Colon (tissue), 2 donors: ENCODE results near the gene FAM9A.

Source experiments
- FAIRE-seq: peaks from 2 replicates; lab custom pipeline; 2012; peaks lifted over from hg19 to GRCh38; lab: Jason Lieb, UNC
- donor health status: control.
- donor health status: control.

Gene FAM9A

GRCh38 chrX:8801041-8801599, at the start of gene FAM9A:
Gene FAM9A (minus strand): TSS chrX:8801383. CDS start chrX:8800171, 1,212 bp downstream.
- no peak for FAIRE-seq

GRCh38 chrX:8850478-8850877, 49.3 kb upstream of the FAM9A start:
- no peak for FAIRE-seq

- no peak for FAIRE-seq
Measured at GRCh38 chrX:8849945-8850344, 48.8 kb upstream of the FAM9A start.

- FAIRE-seq = no peak
Measured at GRCh38 chrX:8849458-8849857, 48.3 kb upstream of the FAM9A start.

GRCh38 chrX:8848911-8849310, 47.7 kb upstream of the FAM9A start:
- no peak for FAIRE-seq

GRCh38 chrX:8848441-8848840, 47.3 kb upstream of the FAM9A start:
- FAIRE-seq = no peak

- peak; percentile 78 for FAIRE-seq
Measured at GRCh38 chrX:8847360-8847759, 46.2 kb upstream of the FAM9A start.

GRCh38 chrX:8846266-8846665, 45.1 kb upstream of the FAM9A start:
- no peak for FAIRE-seq

GRCh38 chrX:8845469-8845868, 44.3 kb upstream of the FAM9A start:
- no peak for FAIRE-seq

- no peak for FAIRE-seq
Measured at GRCh38 chrX:8845060-8845459, 43.9 kb upstream of the FAM9A start.

- no peak for FAIRE-seq
Measured at GRCh38 chrX:8844157-8844556, 43.0 kb upstream of the FAM9A start.

GRCh38 chrX:8841911-8842310, 40.7 kb upstream of the FAM9A start:
- no peak for FAIRE-seq

GRCh38 chrX:8834392-8834791, 33.2 kb upstream of the FAM9A start:
- FAIRE-seq = no peak

- FAIRE-seq = no peak
Measured at GRCh38 chrX:8832582-8833378, 31.6 kb upstream of the FAM9A start.

- FAIRE-seq = peak; percentile 83
Measured at GRCh38 chrX:8823698-8824097, 22.5 kb upstream of the FAM9A start.

GRCh38 chrX:8822002-8822401, 20.8 kb upstream of the FAM9A start:
- FAIRE-seq = no peak

- FAIRE-seq = no peak
Measured at GRCh38 chrX:8820910-8821527, 19.8 kb upstream of the FAM9A start.

- FAIRE-seq = peak; percentile 97
Measured at GRCh38 chrX:8815460-8816065, 14.4 kb upstream of the FAM9A start.

- FAIRE-seq = no peak
Measured at GRCh38 chrX:8813036-8813435, 11.9 kb upstream of the FAM9A start.

- no peak for FAIRE-seq
Measured at GRCh38 chrX:8811611-8812010, 10.4 kb upstream of the FAM9A start.

GRCh38 chrX:8808661-8809060, 7.5 kb upstream of the FAM9A start:
- FAIRE-seq = peak; percentile 83

- FAIRE-seq = no peak
Measured at GRCh38 chrX:8805974-8806373, 4.8 kb upstream of the FAM9A start.

GRCh38 chrX:8805046-8805445, 3.9 kb upstream of the FAM9A start:
- FAIRE-seq = peak; percentile 73
